GM21526 (cell line): ENCODE measurements around the gene DCLK1.

Experiments used
- ATAC-seq: cut with Tn5 transposase; IDR thresholded peaks from one replicate; pipeline ENCODE4 v1.9.1; 2021; ENCODE audit warnings: moderate library complexity; ENCODE audit not compliant: unreplicated experiment, low FRiP score

Gene DCLK1

GRCh38 chr13:35729926-35730627 lies 401.1 kb downstream of the DCLK1 start:
- ATAC-seq: no peak

DNA sequence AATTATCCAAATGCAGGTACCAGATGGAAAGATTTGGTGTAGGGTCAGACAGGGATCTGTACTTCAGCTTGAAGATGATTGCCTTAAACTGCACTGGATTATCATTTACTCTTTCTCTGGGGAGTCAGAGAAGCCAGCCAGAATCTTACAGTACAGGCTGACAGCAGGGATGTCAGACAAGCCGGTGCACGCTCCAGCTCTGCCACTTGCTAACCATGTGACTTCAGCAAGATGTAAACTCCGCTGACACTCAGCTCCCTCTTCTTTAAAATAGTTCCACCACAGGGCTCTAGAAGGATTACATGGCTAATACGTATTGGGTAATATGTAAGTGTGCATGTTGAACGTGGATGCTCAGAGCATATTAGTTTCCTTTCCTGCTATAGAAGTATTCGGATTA lies 403.3 kb downstream of the DCLK1 start:
- no peak for ATAC-seq

- no peak for ATAC-seq
These were observed 406.7 kb downstream of the DCLK1 start for GRCh38 chr13:35724446-35724845.

DNA sequence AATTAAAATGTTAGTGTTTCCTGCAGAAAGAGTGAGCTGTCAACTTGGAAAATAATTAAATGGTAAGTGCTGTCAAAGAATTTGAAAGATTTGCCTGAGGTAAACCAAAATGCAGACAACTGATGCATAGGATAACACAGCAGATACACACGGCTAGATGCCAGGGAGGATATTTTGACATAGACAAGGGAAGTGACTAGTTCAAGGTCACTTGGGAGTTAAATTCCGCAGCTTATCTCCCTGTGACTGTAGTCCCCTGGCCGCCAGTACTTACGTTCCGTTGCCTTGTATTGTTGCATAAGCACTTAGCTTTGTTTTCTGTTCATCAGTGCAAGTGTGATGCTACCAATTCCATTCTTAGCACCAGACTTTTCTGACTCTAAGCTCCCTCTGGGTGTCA lies 407.4 kb downstream of the DCLK1 start:
- no peak for ATAC-seq

DNA sequence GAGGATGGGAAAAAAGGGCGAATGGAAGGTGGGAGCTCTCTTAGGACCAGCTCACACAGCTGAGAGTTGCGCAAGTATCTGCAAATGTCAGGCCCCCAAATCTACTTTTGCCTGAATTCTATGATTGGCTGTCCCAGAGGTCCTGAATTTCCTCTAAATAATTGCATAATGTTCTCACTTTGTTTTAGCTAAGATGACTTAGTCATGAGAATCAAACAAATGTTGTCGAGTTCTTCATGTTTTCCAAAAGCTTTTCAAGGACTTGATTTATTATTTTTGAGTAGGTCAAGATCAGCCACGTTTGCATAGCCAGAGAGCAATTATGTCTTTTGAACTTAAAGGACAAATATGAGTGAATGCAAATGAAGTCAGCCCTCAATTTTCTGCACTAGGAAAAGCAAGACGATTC lies 408.1 kb downstream of the DCLK1 start:
- ATAC-seq: no peak

DNA sequence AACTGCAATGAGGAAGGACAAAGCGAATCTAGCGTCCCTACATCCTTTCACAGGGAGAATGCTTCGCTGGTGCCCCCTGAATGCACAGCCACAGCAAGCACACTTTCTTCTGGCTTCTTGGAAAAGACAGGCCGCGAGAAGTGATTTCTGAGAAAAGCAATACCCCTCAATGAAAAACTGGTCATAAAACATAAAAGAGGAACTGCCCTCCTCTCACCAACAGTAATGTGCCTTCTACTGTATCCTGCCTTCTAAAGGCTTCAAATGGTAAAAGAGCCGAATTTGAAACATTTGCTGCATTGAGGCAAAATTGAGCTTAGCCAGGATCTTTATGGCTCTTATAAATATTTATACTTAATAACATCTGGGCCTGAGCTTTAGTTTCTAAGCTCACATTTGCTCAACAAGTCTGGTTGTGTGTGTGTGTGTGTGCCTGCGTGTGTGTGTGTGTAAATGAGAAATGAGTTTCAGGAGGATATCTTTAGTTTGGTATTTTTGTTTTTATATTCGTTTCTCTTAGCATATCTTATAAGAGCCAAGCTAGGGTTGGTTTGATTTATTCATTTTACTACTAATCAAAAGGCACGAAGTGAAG lies 408.6 kb downstream of the DCLK1 start:
- no peak for ATAC-seq

DNA sequence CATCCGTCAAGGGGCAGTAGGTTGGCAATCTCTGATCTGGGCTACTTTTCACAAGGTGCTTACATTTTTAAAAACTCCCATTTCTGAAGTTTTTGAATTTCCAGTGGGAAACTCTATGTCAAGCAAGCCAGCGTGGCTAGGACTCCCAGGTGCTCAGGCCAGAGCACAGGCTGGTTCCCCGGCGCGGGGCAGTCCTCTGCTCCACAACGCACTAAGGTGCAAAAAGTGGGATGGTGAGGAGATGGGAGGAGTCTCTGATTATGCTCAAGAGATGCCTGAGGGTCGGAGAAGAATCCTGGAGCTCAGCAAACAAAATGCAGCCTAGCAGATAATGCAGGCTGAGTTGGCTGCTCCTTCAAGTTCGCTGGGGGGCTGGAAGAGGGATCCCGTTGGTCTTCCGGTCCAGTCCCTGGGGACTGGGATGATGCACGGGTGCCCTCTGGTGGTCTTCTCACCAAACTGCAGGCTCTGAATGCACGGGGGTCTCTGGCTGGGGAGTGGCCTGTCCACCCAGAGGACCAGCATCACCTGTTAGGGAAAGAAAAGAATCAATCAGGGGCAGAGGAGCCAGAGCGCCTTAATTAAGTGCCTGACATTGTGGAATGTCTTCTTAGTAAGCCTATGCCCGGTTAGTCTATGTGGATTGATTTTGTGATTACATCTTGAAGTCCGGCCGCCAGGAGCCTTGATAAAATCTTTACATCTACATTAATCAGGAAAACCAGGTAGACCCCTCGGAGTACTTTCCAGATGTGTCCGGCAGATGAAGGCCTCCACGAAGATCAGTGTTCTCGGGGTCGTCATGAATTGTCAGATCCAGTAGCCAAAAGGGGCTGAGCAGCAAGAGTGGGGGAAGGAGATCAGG lies 410.3 kb downstream of the DCLK1 start:
- no peak for ATAC-seq

- no peak for ATAC-seq
These were observed 410.9 kb downstream of the DCLK1 start for GRCh38 chr13:35720290-35720689.
